Measurements from ENCODE around the gene MEIS3.

Gene MEIS3

GRCh38 chr19:47419030-47419783 is at the start of gene MEIS3:
TSS of gene MEIS3 (minus strand) at chr19:47419527. CDS start at chr19:47419081, 446 bp downstream.
- DNase-seq: no peak

GRCh38 chr19:47467914-47468313 is 48.6 kb upstream of the MEIS3 start:
- DNase-seq: no peak

GRCh38 chr19:47465957-47466356 is 46.6 kb upstream of the MEIS3 start:
- DNase-seq: no peak

- no peak for DNase-seq
Measured at GRCh38 chr19:47464675-47465419, 45.5 kb upstream of the MEIS3 start.

GRCh38 chr19:47461876-47462275 is 42.5 kb upstream of the MEIS3 start:
- DNase-seq: no peak

- no peak for DNase-seq
Measured at GRCh38 chr19:47459477-47459876, 40.1 kb upstream of the MEIS3 start.

GRCh38 chr19:47458672-47459071 is 39.3 kb upstream of the MEIS3 start:
- no peak for DNase-seq

GRCh38 chr19:47456721-47457474 is 37.6 kb upstream of the MEIS3 start:
- no peak for DNase-seq

GRCh38 chr19:47450478-47450877 is 31.2 kb upstream of the MEIS3 start:
- no peak for DNase-seq

- DNase-seq: no peak
Measured at GRCh38 chr19:47448360-47448727, 29.0 kb upstream of the MEIS3 start.

- no peak for DNase-seq
Measured at GRCh38 chr19:47447470-47448359, 28.4 kb upstream of the MEIS3 start.

- DNase-seq: no peak
Measured at GRCh38 chr19:47446534-47447469, 27.5 kb upstream of the MEIS3 start.

GRCh38 chr19:47445937-47446402 is 26.6 kb upstream of the MEIS3 start:
- no peak for DNase-seq

- no peak for DNase-seq
Measured at GRCh38 chr19:47445527-47445926, 26.2 kb upstream of the MEIS3 start.

GRCh38 chr19:47444388-47444821 is 25.1 kb upstream of the MEIS3 start:
- no peak for DNase-seq

- no peak for DNase-seq
Measured at GRCh38 chr19:47443331-47443730, 24.0 kb upstream of the MEIS3 start.

- no peak for DNase-seq
Measured at GRCh38 chr19:47438793-47439220, 19.5 kb upstream of the MEIS3 start.

- no peak for DNase-seq
Measured at GRCh38 chr19:47437500-47437899, 18.2 kb upstream of the MEIS3 start.

GRCh38 chr19:47436712-47437401 is 17.5 kb upstream of the MEIS3 start:
- no peak for DNase-seq

GRCh38 chr19:47435883-47436417 is 16.6 kb upstream of the MEIS3 start:
- no peak for DNase-seq
